ENCODE results near the gene PPP1R37.

DNA sequence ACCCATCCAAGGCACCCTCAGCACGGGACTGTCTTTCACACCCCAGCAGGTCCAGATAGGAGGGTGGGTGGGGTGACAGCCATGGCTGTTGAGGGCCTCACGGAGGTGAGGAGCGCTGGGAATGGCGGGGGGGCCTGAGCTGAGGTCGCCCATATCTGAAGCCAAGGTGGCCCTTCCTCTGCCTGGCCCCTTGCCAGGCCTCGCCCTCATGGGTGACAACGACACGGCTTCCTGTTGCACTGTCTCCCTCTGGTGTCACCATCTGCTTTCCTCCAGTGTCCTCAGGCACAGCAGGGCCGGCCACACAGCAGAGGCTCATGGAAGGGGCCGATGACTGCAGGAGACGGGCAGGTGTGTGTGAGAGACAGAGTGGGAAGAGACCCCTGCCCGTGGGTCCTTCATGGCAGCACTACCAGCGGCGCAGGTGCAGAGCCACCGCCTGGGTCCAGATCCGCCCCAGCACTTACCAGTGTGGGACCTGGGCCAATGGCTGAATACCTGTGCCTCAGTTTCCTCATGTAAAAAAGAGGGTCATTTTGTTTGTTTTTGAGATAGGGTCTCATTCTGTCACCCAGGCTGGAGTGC lies 75.9 kb downstream of the PPP1R37 start:
- TF ChIP-seq, protein P1, sequence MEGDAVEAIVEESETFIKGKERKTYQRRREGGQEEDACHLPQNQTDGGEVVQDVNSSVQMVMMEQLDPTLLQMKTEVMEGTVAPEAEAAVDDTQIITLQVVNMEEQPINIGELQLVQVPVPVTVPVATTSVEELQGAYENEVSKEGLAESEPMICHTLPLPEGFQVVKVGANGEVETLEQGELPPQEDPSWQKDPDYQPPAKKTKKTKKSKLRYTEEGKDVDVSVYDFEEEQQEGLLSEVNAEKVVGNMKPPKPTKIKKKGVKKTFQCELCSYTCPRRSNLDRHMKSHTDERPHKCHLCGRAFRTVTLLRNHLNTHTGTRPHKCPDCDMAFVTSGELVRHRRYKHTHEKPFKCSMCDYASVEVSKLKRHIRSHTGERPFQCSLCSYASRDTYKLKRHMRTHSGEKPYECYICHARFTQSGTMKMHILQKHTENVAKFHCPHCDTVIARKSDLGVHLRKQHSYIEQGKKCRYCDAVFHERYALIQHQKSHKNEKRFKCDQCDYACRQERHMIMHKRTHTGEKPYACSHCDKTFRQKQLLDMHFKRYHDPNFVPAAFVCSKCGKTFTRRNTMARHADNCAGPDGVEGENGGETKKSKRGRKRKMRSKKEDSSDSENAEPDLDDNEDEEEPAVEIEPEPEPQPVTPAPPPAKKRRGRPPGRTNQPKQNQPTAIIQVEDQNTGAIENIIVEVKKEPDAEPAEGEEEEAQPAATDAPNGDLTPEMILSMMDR (IDR thresholded peaks at IDR 0.05; ENCODE audit: extremely low read depth in 1 of 2, insufficient read depth in 1 of 2, low read depth in 1 of 2, low read length in 2 of 2): no peak
- TF ChIP-seq EZH2 (IDR thresholded peaks at IDR 0.05; ENCODE audit: borderline replicate concordance, low read depth, low read length, severe bottlenecking): no peak
- no peak for TF ChIP-seq POLR2A (IDR thresholded peaks at IDR 0.05; ENCODE audit: low read depth, low read length)
- no peak for TF ChIP-seq FOS (IDR thresholded peaks at IDR 0.05; ENCODE audit: borderline replicate concordance, insufficient read depth, low read length)

Data from endothelial cell of umbilical vein (primary cell).